Stimulated activated CD8-positive, alpha-beta memory T cell treated with anti-CD3 and anti-CD28 coated beads, Interleukin-4, amount 100 ng/mL, for 4 hours (primary cell): Measurements from ENCODE around the gene CEP85.

Source experiments
- DNase-seq, 2 donors: peaks; one replicate each; pipeline ENCODE4 v3.0.0-alpha.2; 2020; ENCODE audit warnings: low read depth in 2 of 2, low spot score in 1 of 2

Gene CEP85

GRCh38 chr1:26233903-26234643, at the start of gene CEP85:
CEP85 (plus strand) TSS chr1:26234200; CDS start chr1:26239784, 5,584 bp downstream.
- DNase-seq = peak; percentile 92 to 96

DNA sequence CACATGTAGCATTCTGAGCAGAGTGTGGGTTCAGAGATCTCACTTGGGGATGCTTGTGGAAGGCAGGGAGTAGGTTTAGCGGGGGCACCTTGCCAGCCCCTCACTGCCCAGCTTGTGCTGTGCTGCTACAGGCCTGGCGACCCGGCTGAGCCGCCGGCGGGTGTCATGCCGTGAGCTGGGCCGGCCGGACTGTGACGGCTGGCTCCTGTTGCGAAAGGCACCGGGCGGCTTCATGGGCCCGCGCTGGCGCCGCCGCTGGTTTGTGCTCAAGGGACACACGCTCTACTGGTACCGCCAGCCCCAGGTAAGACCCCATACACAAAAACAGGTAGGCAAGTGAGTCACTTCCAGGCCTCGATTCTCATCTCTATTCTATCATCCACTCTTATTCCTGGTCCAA, 49.1 kb upstream of the CEP85 start:
- DNase-seq = no peak

- DNase-seq = no peak
These were observed 46.1 kb upstream of the CEP85 start for GRCh38 chr1:26187882-26188281.

GRCh38 chr1:26188477-26188876, 45.5 kb upstream of the CEP85 start:
- no peak for DNase-seq

DNA sequence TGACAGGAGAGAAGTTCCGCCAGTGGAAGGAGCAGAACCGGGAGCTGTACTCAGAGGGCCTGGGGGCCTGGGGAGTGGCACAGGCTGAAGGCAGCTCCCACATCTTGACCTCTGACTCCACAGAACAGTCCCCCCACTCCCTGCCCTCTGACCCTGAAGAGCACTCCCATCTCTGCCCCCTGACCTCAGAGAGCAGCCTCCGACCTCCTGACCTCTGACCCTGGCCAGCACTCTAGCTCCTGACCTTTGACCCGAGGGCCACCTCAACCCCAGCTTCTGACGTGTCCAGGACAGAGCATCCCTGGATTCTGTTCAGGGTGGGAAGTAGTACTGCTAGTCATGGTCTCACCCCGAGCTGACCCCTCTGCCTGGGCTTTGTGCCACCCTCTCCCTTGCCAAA, 44.7 kb upstream of the CEP85 start:
- no peak for DNase-seq

DNA sequence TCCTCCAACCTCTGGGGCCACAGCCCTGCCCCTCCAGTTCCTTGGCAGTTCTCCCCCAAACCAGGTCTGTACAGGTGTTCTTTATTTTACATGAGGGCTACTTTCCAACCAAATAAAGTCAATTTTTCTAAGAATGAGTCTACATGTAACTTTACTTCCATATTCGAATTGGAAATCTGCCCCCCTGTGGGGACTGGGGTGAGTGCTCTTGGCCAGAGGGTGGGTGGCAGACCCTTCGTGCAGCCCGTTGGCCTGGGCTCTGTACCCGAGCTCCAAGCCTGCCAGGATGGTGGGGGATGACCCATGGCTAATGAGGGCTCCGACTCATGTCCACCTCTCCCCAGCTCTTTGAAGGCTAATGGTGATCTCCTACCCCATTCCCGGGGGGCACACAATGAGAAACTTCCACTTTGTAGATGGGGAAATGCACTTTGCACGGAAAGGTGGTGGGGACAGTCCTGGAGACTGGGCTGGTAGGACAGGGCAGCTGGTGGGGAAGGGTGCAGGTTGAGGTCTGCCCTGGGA, 44.2 kb upstream of the CEP85 start:
- DNase-seq = no peak

GRCh38 chr1:26190373-26190987, 43.5 kb upstream of the CEP85 start, which contains the start of gene CATSPER4:
CATSPER4 (plus strand) TSS chr1:26190602; CDS start chr1:26190628, 26 bp downstream.
- no peak for DNase-seq

GRCh38 chr1:26191739-26192138, 42.3 kb upstream of the CEP85 start:
- no peak for DNase-seq

DNA sequence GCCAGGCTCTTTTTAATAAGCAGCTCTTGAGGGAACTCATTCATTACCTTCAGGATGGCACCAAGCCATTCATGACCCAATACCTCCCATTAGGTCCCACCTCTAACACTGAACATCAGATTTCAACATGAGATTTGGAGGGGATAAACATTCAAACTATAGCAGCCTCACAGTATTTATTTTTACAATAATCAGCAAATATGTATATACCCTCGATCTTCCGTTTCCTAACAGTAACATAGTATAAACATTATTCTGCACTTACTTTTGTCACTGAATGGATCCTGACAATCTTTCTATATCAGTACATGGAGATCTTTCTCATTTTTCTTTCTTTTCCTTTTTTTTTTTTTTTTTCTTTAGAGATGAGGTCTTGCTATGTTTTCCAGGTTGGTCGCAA, 38.2 kb upstream of the CEP85 start:
- no peak for DNase-seq

DNA sequence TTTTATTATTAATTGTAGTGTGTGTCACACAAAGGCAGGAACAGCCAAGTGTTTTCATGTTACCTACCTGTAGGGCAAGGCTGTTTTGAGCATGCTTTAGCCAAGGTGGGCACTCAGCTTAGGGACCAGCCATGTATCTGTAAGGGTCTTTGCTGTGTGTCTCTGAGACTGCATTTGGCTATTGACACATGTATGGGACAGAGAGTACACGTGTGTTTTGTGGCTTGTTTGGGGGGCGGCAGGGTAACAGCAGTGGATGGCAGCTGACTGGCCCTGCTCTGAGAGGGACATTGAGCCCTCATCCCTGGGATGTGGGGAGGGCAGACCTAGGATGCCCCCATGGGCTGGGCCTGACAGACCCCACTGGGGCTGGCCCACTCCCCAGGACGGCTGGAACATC, 36.7 kb upstream of the CEP85 start:
- no peak for DNase-seq

- DNase-seq = no peak
These were observed 36.2 kb upstream of the CEP85 start for GRCh38 chr1:26197813-26198212.

DNA sequence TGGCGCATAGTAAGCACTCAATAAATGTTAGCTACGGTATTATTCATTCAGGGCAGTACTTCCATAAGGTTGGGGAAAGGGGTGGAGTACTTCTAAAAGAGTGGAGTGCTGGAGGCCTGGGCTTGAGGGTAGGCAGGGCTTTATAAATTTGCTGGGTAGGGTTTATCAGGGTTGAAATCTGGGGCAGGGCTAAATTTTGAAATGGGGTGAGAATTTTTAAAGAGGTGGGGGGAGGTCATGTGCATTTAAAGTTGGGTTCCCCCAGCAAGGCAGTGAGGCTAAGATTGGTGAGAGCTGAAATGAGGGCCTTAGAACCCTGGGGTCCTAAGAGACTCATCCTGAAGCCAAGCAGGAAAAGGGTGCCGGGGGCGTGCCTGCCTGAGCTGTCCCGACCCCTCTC, 33.6 kb upstream of the CEP85 start:
- DNase-seq = no peak

- DNase-seq = no peak
These were observed 30.2 kb upstream of the CEP85 start for GRCh38 chr1:26203642-26204318.

GRCh38 chr1:26210147-26210870, 23.7 kb upstream of the CEP85 start:
- DNase-seq = no peak

GRCh38 chr1:26212726-26213125, 21.3 kb upstream of the CEP85 start:
- DNase-seq = no peak

DNA sequence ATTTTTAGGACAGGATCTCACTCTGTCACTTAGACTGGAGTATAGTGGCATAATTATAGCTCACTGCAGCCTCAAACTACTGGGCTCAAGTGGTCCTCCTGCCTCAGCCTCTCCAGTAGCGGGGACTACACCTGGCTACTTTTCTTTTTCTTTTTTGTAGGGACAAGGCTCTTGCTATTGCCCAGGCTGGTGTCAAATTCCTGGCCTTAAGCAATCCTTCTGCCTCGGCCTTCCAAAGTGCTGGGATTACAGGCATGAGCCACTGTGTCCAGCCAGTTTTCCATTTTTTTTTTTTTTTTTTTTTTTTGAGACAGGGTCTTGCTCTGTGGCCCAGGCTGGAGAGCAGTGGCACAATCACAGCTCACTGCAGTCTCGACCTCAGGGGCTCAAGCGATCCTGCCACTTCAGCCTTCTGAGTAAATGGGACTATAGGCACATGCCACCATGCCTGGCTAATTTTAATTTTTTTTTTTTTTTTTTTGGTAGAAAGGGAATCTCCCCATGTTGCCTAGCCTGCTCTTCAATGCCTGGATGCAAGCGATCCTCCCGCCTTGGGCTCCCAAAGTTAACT, 20.6 kb upstream of the CEP85 start:
- DNase-seq = no peak

- no peak for DNase-seq
These were observed 18.8 kb upstream of the CEP85 start for GRCh38 chr1:26215246-26215645.

- DNase-seq = no peak
These were observed 15.0 kb upstream of the CEP85 start for GRCh38 chr1:26218906-26219494.

DNA sequence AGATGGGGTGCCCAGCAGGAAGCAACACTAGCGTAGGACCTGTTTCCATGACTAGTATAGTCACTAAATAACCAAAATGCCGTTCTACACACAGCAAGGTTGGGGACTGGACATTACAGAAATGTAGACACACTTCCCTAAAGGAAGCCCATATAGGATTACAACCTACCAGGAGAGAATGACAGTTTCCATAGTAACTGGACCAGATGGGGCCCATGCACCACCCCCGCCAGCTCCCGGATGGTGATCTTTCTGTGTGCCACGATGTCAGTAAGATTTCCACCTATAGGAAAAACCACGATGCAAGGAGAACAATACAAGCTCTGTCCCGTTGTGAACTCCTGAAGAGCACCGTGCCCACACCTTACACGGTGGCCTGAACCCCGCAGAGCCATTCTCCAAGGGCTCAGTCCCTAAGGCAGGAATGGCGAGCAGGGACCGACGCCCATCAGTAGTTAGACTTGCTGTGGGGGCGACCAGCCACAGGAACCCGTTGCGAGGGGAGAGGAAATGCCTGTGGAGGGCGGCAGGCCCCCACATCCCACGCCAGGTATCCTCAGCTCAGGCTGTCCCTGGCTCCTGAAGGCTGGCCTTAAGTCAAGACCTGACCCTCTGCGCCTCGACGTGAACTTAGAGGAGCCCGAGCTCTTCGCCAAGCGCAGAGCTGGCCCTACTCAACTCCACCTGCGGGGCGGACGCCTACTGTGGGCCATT, 13.6 kb upstream of the CEP85 start:
- DNase-seq = no peak

DNA sequence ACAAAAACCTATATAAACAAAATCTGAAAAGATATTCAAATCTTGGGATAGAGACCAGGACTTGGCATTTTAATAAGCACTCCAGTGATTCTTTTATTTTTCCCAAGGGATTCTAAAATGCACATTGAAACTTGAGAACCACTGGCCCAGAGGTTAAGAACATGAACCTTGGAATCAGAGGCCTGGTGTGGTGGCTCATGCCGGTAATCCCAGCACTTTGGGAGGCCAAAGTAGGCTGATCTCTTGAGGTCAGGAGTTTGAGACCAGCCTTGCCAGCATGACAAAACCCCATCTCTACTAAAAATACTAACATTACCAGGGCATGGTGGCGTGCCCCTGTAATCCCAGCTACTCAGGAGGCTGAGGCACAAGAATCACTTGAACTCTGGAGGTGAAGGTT, 12.9 kb upstream of the CEP85 start:
- DNase-seq = no peak
